Naive B cell (primary cell): ENCODE results near the gene PTDSS2. TPM values are rescaled to one million over a fixed set of nuclear protein-coding genes. Genes with fewer than 3 reads are reported as not detected.
A peak's percentile ranks its signal among the peaks of the same experiment; 100 is the strongest.

Experiments used
- ATAC-seq, 2 donors: fragments of 150-1000 bp; cut with Tn5 transposase; 2 replicates each; pipeline ENCODE4 v1.10.0; 2021; ENCODE audit warnings: low read depth in 2 of 2, mild to moderate bottlenecking in 2 of 2, moderate library complexity in 2 of 2
- DNase-seq: peaks from one replicate; pipeline ENCODE4 v3.0.0; 2022
- H3K27ac Mint-ChIP-seq, 6 donors: one replicate each; pipeline ENCODE4 v1.8.0; 2020 to 2022; ENCODE audit warnings: mild to moderate bottlenecking in 6 of 6, mixed read lengths in 6 of 6, moderate library complexity in 5 of 6, inconsistent platforms in 2 of 6
- H3K27me3 Mint-ChIP-seq, 3 donors: one replicate each; pipeline ENCODE4 v1.8.0; 2021 to 2022; ENCODE audit warnings: mixed read lengths in 3 of 3, mild to moderate bottlenecking in 1 of 3
- H3K36me3 Mint-ChIP-seq, 2 donors: one replicate each; pipeline ENCODE4 v1.8.0; 2020 to 2022; ENCODE audit warnings: mixed read lengths in 2 of 2, inconsistent platforms in 1 of 2, mild to moderate bottlenecking in 1 of 2
- H3K4me1 Mint-ChIP-seq, 3 donors: one replicate each; pipeline ENCODE4 v1.8.0; 2020 to 2022; ENCODE audit warnings: mixed read lengths in 3 of 3, inconsistent platforms in 1 of 3, mild to moderate bottlenecking in 1 of 3, moderate library complexity in 1 of 3
- H3K4me3 Mint-ChIP-seq, 8 donors: one replicate each; pipeline ENCODE4 v1.8.0; 2020 to 2022; ENCODE audit warnings: mild to moderate bottlenecking in 8 of 8, mixed read lengths in 8 of 8, moderate library complexity in 8 of 8, inconsistent platforms in 2 of 8
- H3K9me3 Mint-ChIP-seq, 7 donors: one replicate each; pipeline ENCODE4 v1.8.0; 2020 to 2022; ENCODE audit warnings: mixed read lengths in 7 of 7, mild to moderate bottlenecking in 5 of 7, inconsistent platforms in 2 of 7, moderate library complexity in 1 of 7
- polyA plus RNA-seq, 6 donors: library from polyadenylated mRNA; unstranded; fragments of 300-500 nt; fragmentation: Illumina TruSeq; gene quantifications; one replicate each; pipeline ENCODE4 v1.2.3, GENCODE V29; 2021; ENCODE audit warnings: low read depth in 6 of 6

Gene PTDSS2
- polyA plus RNA-seq, 6 donors from 2014 or later = 5.5 to 12.3 (median 10.3) TPM

- Mint-ChIP-seq H3K27me3 (no peaks in the 10 kb centered on the region), H3K9me3 (no peaks in the 10 kb centered on the region), H3K4me3 (peak overlapping the region in 4 of 8 donors; percentile 41 to 87 (median 62)), H3K36me3 (peaks cover 0 to 8% of the 10 kb centered on the region in 2 donors), H3K27ac (peak overlapping the region in 2 of 6 donors; percentile 57 to 69), H3K4me1 (peaks cover 50 to 56% (median 51%) of the 10 kb centered on the region in 3 donors)
- DNase-seq (no peak), ATAC-seq (no peak)
Observed at GRCh38 chr11:452916-453527, 2.9 kb downstream of the PTDSS2 start.

- Mint-ChIP-seq H3K36me3 (peaks cover 0 to 8% of the 10 kb centered on the region in 2 donors), H3K27ac (peak overlapping the region in 1 of 6 donors; percentile 60), H3K4me3 (peak overlapping the region in 3 of 8 donors; percentile 41 to 51 (median 47)), H3K9me3 (no peaks in the 10 kb centered on the region), H3K4me1 (peaks cover 44 to 52% (median 52%) of the 10 kb centered on the region in 3 donors), H3K27me3 (no peaks in the 10 kb centered on the region)
- DNase-seq (no peak), ATAC-seq (no peak)
Observed at GRCh38 chr11:453564-453963, 3.5 kb downstream of the PTDSS2 start.

- peak overlapping the region in 1 of 6 donors; percentile 60 for H3K27ac Mint-ChIP-seq
- H3K36me3 Mint-ChIP-seq = peaks cover 0 to 8% of the 10 kb centered on the region in 2 donors
- H3K9me3 Mint-ChIP-seq = no peaks in the 10 kb centered on the region
- H3K27me3 Mint-ChIP-seq = no peaks in the 10 kb centered on the region
- DNase-seq (no peak), ATAC-seq (no peak)
- H3K4me1 Mint-ChIP-seq = peaks cover 40 to 50% (median 49%) of the 10 kb centered on the region in 3 donors
- peak overlapping the region in 2 of 8 donors; percentile 51 to 52 for H3K4me3 Mint-ChIP-seq
Observed at GRCh38 chr11:454043-454442, 4.0 kb downstream of the PTDSS2 start.

- DNase-seq (no peak), ATAC-seq (no peak)
- peaks cover 0 to 8% of the 10 kb centered on the region in 2 donors for H3K36me3 Mint-ChIP-seq
- H3K27ac Mint-ChIP-seq = peak overlapping the region in 3 of 6 donors; percentile 24 to 42 (median 33)
- H3K27me3 Mint-ChIP-seq = no peaks in the 10 kb centered on the region
- H3K9me3 Mint-ChIP-seq = no peaks in the 10 kb centered on the region
- peak overlapping the region in 1 of 8 donors; percentile 59 for H3K4me3 Mint-ChIP-seq
- peaks cover 35 to 49% (median 48%) of the 10 kb centered on the region in 3 donors for H3K4me1 Mint-ChIP-seq
Observed at GRCh38 chr11:454801-455565, 4.9 kb downstream of the PTDSS2 start.

GRCh38 chr11:455566-456147 is 5.6 kb downstream of the PTDSS2 start:
- no peak for ATAC-seq
- H3K36me3 Mint-ChIP-seq = peaks cover 0 to 6% of the 10 kb centered on the region in 2 donors
- H3K4me1 Mint-ChIP-seq = peaks cover 34 to 48% (median 47%) of the 10 kb centered on the region in 3 donors
- H3K27me3 Mint-ChIP-seq = no peaks in the 10 kb centered on the region
- peak overlapping the region in 2 of 6 donors; percentile 44 to 63 for H3K27ac Mint-ChIP-seq
- H3K4me3 Mint-ChIP-seq = peak overlapping the region in 1 of 8 donors; percentile 59
- H3K9me3 Mint-ChIP-seq = no peaks in the 10 kb centered on the region
- no peak for DNase-seq

- Mint-ChIP-seq H3K4me3 (peak overlapping the region in 3 of 8 donors; percentile 25 to 59 (median 57)), H3K9me3 (no peaks in the 10 kb centered on the region), H3K27ac (peak overlapping the region in 3 of 6 donors; percentile 52 to 70 (median 63)), H3K27me3 (no peaks in the 10 kb centered on the region), H3K36me3 (no peaks in the 10 kb centered on the region), H3K4me1 (peaks cover 25 to 40% (median 39%) of the 10 kb centered on the region in 3 donors)
- DNase-seq (no peak), ATAC-seq (peak; percentile 43 to 71)
Observed at GRCh38 chr11:456533-456932, 6.5 kb downstream of the PTDSS2 start.

GRCh38 chr11:457111-457760 is 7.2 kb downstream of the PTDSS2 start:
- DNase-seq = no peak
- no peaks in the 10 kb centered on the region for H3K9me3 Mint-ChIP-seq
- peak overlapping the region in 5 of 6 donors; percentile 56 to 83 (median 67) for H3K27ac Mint-ChIP-seq
- H3K27me3 Mint-ChIP-seq = no peaks in the 10 kb centered on the region
- H3K4me1 Mint-ChIP-seq = peaks cover 18 to 36% (median 34%) of the 10 kb centered on the region in 3 donors
- peak overlapping the region in 7 of 8 donors; percentile 12 to 76 (median 34) for H3K4me3 Mint-ChIP-seq
- peak in 1 of 2 donors; percentile 49 for ATAC-seq
- H3K36me3 Mint-ChIP-seq = no peaks in the 10 kb centered on the region

GRCh38 chr11:459511-460220 is 9.6 kb downstream of the PTDSS2 start:
- ATAC-seq (no peak), DNase-seq (no peak)
- peaks cover 10 to 23% (median 23%) of the 10 kb centered on the region in 3 donors for H3K4me1 Mint-ChIP-seq
- no peaks in the 10 kb centered on the region for H3K36me3 Mint-ChIP-seq
- peak overlapping the region in 1 of 6 donors; percentile 53 for H3K27ac Mint-ChIP-seq
- no peaks in the 10 kb centered on the region for H3K9me3 Mint-ChIP-seq
- no peaks in the 10 kb centered on the region for H3K27me3 Mint-ChIP-seq
- H3K4me3 Mint-ChIP-seq = peak overlapping the region in 1 of 8 donors; percentile 25

- no peaks in the 10 kb centered on the region for H3K36me3 Mint-ChIP-seq
- H3K27me3 Mint-ChIP-seq = no peaks in the 10 kb centered on the region
- peaks cover 10 to 20% (median 18%) of the 10 kb centered on the region in 3 donors for H3K4me1 Mint-ChIP-seq
- no peak overlapping the region for H3K4me3 Mint-ChIP-seq
- H3K9me3 Mint-ChIP-seq = no peaks in the 10 kb centered on the region
- peak overlapping the region in 1 of 6 donors; percentile 83 for H3K27ac Mint-ChIP-seq
- no peak for DNase-seq
- ATAC-seq = no peak
Observed at GRCh38 chr11:460331-461199, 10.5 kb downstream of the PTDSS2 start.

GRCh38 chr11:461626-462025 is 11.5 kb downstream of the PTDSS2 start:
- no peaks in the 10 kb centered on the region for H3K36me3 Mint-ChIP-seq
- H3K9me3 Mint-ChIP-seq = no peaks in the 10 kb centered on the region
- H3K27ac Mint-ChIP-seq = no peak overlapping the region
- no peak for DNase-seq
- H3K4me1 Mint-ChIP-seq = peaks cover 18 to 21% (median 18%) of the 10 kb centered on the region in 3 donors
- no peak overlapping the region for H3K4me3 Mint-ChIP-seq
- H3K27me3 Mint-ChIP-seq = no peaks in the 10 kb centered on the region
- no peak for ATAC-seq

- DNase-seq = no peak
Observed at GRCh38 chr11:462107-462890, 12.2 kb downstream of the PTDSS2 start.

More at GRCh38 chr11:462107-462890, 12.2 kb downstream of the PTDSS2 start:
- no peaks in the 10 kb centered on the region for H3K36me3 Mint-ChIP-seq
- no peak overlapping the region for H3K4me3 Mint-ChIP-seq
- no peak overlapping the region for H3K27ac Mint-ChIP-seq
- peaks cover 11 to 17% (median 17%) of the 10 kb centered on the region in 3 donors for H3K4me1 Mint-ChIP-seq
- H3K27me3 Mint-ChIP-seq = no peaks in the 10 kb centered on the region
- no peak for ATAC-seq
- no peaks in the 10 kb centered on the region for H3K9me3 Mint-ChIP-seq
